H54 (cell line): ENCODE data around the gene MRPL19.

Experiments
- DNase-seq: peaks from one replicate; pipeline ENCODE4 v3.0.0; 2011; ENCODE audit warnings: low spot score, mixed read lengths; ENCODE audit not compliant: insufficient read length
- FAIRE-seq: peaks from 3 replicates; lab custom pipeline; 2011; peaks lifted over from hg19 to GRCh38; lab: Jason Lieb, UNC
- POLR2A ChIP-seq: IDR thresholded peaks from 2 replicates; pipeline ENCODE4 v1.6.1; 2011; ENCODE audit warnings: low read depth, mild to moderate bottlenecking, low read length

The MRPL19 gene

DNA sequence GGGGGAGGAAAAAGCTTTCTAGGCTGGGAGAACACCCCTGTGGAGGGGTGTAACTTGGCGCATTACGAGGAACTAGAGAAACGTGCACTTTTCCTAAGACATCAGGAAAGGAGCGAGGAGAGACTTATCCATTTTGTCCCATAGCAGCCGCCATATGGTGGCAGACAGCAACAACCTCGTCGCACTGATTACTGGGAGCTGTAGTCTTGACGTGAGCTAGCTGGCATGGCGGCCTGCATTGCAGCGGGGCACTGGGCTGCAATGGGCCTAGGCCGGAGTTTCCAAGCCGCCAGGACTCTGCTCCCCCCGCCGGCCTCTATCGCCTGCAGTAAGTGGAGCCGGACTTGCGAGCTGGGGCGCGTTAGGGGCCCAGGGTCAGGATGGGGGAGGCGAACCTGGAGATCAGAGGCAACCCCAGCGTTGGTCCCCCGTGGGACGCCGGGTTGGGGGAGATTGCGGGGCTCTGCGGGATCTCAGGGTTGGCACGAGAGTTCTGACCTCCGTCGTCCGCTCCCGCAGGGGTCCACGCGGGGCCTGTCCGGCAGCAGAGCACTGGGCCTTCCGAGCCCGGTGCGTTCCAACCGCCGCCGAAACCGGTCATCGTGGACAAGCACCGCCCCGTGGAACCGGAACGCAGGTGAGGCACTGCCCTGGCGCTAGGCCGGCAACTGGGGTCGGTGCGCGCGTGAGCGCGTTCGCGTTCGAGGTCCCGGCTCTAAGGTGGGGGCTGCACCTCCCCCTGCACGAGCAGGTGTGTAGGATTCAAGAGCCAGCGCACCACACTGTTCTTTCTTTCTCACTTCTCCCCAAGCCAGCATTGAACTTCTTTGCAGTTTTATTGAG, at the start of gene MRPL19:
Gene MRPL19, plus strand, starts transcription at position 201 of the 843 bp plus-strand sequence. Its CDS starts 25 bp downstream, at position 226.
- DNase-seq = peak; percentile 79
- FAIRE-seq = peak; percentile 88
- TF ChIP-seq POLR2A = peak; percentile 59

DNA sequence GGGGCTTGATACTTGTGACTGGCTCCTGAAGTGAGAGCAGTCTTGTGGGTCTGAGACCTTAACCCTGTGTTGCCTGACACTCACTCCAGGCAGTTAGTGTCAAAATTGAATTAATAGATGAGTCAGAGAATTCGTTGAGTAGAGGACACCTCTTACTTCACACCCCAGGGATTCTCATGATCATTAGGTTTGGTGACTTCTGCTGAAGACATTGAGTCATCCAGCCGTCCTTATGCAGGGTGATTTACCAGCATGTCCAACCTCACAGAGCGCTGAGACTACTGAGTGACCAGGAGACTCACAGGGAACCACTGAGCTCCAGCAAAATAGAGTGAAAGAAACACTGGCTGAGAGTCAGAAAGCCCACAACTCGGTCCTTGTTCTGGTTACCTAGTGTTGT, 49.8 kb upstream of the MRPL19 start:
- FAIRE-seq (no peak), DNase-seq (no peak)
- no peak for TF ChIP-seq POLR2A

DNA sequence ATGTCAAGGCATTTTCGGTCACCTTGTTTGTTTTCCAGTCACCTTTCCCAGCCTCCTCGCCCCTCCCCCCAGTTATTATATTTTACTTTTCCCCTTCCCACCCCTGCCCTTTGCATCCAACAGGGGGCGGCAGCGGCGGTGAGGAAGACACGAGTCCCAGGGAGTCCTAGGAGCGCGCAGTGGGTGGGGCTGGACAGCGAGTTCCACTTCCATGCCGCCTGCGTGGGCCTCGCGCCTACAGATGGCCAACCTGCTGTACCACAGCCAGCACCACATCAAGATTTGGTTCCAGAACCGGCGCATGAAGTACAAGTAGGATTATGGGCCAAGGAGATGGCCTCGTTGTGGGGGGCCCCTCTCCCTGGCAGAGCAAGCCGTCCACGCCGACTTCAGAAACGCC, 48.6 kb upstream of the MRPL19 start:
- DNase-seq (no peak), FAIRE-seq (no peak)
- TF ChIP-seq POLR2A = no peak

DNA sequence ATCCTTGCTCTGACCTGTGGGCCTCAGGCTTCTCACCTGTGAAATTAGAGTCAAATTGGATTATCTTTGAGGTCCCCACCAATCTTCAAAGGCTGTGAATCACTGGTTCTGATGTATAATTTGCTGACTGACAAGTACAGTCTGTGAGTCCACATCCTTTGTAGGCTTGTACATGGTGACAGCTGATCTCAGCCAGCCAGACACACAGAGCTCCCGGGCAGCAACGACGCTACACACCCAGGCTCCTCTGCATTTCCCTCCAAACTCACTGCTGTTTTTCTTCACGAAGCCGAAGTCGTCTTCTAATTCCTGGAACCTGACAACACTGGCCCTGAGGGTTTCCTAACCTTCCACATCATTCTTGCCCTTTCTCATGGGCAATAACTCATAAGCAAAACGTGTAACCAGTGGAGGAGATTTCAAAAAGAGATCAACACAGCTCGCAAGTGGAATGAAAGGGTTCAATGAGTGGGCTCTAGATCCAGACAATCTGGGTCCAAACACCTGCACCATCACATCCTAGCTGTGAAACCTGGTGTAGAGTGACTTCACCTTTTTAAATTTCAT, 47.9 kb upstream of the MRPL19 start:
- no peak for TF ChIP-seq POLR2A
- no peak for FAIRE-seq
- no peak for DNase-seq

DNA sequence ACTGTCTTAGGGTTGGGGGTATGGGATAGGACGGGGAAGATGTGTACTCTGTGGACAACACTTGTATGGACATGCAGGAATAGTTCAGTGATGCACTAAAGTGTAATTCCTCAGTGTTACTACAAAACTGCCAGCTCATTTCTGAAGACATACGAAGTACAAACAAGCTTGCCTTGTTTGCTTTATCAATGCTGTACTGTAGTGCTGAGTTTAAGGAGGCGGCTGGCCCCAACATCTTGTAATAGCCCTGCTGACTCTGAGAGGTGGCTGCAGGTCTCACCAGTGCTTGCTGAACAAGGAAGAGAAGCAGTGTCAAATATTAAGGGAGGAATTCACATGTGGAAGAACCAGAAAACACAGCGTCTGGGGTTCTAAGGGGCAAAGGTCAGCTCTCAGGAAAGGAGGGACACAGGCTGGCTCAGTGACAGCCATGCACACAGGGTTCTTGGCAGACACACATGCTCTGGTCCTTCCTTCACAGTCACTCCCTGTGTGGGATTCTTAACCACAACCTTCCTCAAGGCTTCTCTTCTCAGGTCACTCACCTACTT, 46.0 kb upstream of the MRPL19 start:
- no peak for DNase-seq
- no peak for FAIRE-seq

DNA sequence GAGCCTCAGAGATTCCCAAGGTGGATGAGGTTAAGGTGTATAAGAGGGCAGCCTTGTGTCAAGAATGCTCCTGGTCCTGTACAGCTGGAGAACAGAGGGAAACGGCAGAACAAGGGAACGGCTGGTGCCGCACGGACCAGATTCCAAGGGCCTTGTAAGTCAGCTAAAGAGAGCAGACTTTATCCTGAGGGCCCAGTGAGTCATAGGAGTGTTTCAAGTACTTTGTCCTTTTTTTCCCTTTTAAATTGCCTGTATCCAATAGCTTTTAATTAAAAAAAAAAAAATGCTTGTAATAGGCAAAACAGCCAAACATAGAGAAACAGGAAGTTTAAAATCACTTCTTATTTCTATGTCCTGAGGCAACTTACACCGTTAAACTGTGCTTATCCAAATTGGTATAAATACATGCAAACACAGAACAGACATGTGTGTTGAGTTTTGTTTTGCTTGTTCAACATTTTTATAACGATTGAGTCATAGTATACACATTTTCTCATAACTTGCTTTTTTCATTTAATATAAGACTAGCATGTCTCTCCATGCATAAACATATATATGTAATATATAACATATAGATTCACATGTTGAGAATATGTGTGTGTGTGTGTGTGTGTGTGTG, 43.8 kb upstream of the MRPL19 start:
- TF ChIP-seq POLR2A = no peak
- DNase-seq = no peak
- no peak for FAIRE-seq

More for the DNA sequence above, 46.0 kb upstream of the MRPL19 start:
- TF ChIP-seq POLR2A = no peak

DNA sequence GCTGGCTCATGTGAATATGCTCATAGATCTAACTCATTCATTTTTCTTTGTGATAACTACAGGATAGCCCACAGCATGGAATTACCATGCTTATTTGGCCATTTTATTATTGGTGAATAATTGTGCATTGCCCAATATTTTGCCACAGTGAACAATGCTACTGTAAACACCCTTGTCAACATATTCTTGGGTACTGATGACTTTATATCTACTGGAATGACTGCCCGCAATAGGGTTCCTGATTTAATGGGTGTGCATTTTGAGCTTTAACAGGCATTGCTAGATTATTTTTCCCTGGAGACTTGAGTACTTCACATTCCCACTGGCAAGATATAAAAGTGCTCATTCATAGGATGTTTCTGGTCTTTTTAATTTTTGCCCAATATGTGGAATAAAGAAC, 43.1 kb upstream of the MRPL19 start:
- FAIRE-seq (no peak), DNase-seq (no peak)
- TF ChIP-seq POLR2A = no peak

DNA sequence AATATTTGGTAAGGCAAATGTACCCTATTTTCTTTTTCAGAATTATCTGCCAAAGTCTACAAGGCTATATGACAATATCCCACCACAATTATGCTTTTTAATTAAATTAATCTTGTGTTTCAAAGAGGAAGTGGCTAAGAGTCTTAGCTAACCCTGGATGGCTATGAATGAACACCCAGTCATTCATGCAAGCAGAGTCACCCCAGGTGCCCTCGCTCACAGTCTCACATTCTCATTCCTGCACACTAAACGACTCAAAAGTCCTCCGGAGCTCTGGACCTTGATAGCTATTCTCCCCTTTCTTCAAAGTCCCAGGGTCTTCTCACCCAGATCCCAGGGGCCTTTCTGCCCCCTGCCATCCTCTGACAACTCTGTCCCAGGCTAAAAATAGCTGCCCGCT, 42.1 kb upstream of the MRPL19 start:
- DNase-seq = no peak
- no peak for FAIRE-seq
- no peak for TF ChIP-seq POLR2A

DNA sequence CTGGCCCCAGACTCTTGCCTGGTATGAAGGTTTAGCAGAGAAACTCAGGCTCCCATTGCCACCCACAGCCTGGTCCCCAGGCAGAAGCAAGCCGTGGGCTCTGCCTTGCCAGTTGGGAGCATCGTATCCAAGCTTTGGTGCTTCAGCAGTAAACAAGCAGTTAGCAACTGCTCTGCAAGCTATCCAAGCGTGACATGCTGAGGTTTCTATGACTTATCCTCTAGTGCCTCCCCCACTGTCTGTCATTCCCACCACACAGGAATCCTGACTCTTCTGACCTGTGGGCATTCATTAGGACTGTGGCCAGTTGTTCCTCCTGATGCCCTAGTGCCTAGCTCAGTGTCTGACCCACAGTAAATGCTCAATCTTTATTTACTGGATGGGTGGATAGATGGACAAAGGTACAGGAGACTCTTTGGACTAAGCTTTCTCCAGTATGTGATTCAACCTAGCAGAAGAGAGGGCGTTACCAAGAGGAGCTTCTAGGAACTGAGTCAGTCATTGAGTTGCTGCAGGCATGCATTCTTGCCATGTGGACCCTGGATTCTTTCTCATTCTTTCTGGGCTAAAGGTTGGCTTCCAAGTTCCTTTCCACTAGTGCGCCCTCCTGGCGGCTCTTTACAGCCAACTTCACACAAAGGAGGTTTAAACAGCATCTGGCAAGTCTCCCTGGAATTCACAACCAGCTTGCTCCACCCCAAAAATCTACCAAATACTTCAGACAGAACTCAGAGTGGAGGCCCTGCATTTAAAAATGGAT, 40.6 kb upstream of the MRPL19 start:
- FAIRE-seq (no peak), DNase-seq (peak; percentile 62)
- no peak; the same call in 1 of the 2 replicates for TF ChIP-seq POLR2A

DNA sequence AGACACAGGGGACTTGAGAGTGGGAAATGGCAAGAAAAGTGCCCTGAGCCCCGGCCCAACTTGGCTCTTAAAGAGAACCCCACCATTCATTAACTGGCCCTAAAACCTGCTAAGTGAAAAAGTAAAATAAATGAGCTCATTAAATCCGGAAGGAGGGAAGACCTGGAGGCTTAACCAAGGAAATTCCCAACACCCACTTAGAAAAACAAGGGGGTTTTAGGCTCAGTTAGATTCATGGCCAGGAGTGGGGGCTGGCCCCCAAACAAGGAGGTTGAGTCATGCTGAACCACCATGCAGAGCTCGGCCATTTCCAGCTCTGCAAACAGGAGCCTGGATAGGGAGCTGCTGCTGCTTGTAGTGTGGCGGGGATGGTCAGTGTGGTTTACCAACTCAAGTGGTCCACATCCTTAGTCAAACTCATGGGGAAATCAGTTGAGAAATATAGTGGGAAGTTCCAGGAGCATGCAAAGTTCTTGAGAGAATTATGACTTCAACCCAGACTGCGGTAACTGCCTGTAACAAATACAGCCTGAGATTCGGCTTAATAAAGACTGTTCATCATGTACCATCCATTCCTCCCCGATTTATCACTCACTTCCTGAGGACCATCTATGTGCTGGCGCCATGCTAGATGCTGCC, 39.7 kb upstream of the MRPL19 start:
- TF ChIP-seq POLR2A = no peak
- no peak for FAIRE-seq
- DNase-seq = no peak

DNA sequence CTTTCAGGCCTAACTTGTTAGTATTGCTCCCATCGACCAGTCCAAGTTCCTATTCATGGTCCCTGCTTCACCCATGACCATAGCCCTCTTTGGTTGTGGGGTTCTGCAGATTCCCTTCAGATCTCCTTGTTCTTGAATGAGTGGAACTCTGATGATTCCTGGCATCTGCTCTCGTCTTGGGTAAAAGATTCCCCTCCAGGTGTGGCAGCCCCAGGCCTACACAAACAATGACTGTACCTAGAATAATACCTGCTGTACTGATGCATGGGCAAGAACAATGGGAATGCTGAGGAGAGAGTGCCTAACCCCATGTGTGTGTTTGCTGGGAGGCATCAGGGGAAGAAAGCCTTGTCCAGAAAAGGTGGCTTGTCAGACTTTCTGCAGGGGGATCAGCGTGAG, 39.2 kb upstream of the MRPL19 start:
- no peak for DNase-seq
- no peak for FAIRE-seq
- TF ChIP-seq POLR2A = no peak

DNA sequence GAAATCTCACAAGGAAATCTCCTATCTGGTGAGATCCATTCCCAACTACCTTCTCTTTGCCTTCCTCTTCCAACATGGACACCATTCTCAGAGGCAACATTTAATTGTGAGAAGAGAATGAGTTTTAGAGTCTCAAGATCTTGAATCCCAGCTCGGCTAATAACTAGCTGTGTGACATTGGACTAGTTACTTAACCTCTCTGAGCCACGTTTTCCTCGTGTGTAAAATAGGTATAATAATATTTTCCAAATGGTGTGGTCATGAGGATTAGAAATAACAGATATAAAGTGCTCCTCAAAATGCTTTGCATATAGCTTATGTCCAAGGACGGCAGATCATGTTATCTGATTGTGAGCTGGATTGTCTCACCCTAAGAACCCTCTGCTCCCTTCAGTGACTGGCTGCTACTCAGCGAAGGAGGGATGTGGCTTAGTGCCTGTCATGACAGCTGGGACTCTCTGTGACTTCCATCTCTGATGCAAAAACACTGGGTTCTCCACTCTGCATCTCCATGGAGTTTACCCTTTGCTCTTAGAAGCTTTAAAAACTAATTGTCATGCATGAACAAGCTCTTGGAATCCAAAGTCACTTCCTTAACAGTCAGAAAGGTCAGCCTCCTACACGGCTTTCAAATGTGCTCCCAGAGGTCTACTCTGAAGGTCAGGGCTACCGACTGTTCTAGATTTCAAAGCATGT, 38.4 kb upstream of the MRPL19 start:
- FAIRE-seq (no peak), DNase-seq (no peak)
- no peak for TF ChIP-seq POLR2A

DNA sequence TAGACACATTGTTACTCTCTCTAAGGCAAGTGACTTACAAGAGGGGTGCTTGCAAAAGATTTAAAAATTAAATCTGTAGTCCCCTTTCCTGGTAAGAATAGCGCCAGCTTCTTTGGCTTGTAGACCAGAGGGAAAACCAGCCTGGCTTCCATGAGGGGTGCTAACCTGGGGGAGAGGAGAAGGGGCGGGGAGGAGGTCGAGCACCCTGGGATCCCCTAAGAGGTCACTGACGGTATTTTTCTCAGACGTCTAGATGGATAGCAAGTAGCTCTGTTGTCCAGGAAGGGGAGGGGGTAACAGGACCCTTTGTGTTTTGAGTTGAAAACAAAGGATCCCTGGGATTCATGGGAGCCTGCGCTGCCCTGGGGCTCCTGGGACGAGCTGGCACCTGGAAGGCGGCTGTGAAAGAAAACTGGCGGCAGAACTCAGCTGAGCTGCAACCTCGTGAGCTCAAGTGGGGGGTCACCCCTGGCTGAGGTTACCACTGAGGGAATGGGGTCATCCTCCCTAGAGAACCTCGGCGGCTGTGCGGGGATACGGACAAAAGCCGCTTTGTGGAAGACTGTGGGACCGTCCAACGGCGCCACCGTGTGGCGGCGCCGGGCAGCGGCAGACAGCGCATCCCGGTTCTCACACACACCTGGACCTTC, 37.8 kb upstream of the MRPL19 start:
- DNase-seq (peak; percentile 39), FAIRE-seq (no peak)
- no peak for TF ChIP-seq POLR2A
